ENCODE results near the gene PDAP1.
"Not testable (repeated sequence)": the region's sequence is repeated elsewhere in the genome, so short reads cannot be mapped to it uniquely, and the experiment has no call there.

The PDAP1 gene

DNA sequence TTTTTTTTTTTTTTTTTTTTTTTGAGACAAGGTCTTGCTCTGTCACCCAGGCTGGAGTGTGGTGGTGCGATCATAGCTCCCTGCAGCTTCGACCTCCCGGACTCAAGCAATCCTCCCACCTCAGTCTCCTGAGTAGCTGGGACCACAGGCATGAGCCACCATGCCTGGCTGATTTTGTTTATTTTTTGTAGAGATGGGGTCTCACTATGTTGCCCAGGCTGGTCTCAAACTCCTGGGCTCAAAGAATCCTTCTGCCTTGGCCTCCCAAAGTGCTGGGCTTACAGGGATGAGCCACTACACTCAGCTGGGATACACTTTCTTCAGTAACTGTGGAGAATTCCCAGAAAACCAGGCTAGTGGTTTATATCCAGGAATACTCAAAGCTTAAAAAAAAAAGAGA, 57.8 kb downstream of the PDAP1 start:
- DNase-seq (ENCODE audit: low read depth in 2 of 2) = not testable (repeated sequence)
